Stimulated activated CD4-positive, alpha-beta T cell treated with anti-CD3 and anti-CD28 coated beads, Interleukin-15, amount 100 ng/mL, for 48 hours (primary cell): ENCODE results near the gene HSPA5.
A peak's percentile ranks its signal among the peaks of the same experiment; 100 is the strongest.
"Not testable (repeated sequence)": the region's sequence is repeated elsewhere in the genome, so short reads cannot be mapped to it uniquely, and the experiment has no call there.

Experiments
- DNase-seq, 2 donors: peaks; one replicate each; pipeline ENCODE4 v3.0.0-alpha.2; 2020; ENCODE audit warnings: low read depth in 2 of 2

Gene HSPA5

DNA sequence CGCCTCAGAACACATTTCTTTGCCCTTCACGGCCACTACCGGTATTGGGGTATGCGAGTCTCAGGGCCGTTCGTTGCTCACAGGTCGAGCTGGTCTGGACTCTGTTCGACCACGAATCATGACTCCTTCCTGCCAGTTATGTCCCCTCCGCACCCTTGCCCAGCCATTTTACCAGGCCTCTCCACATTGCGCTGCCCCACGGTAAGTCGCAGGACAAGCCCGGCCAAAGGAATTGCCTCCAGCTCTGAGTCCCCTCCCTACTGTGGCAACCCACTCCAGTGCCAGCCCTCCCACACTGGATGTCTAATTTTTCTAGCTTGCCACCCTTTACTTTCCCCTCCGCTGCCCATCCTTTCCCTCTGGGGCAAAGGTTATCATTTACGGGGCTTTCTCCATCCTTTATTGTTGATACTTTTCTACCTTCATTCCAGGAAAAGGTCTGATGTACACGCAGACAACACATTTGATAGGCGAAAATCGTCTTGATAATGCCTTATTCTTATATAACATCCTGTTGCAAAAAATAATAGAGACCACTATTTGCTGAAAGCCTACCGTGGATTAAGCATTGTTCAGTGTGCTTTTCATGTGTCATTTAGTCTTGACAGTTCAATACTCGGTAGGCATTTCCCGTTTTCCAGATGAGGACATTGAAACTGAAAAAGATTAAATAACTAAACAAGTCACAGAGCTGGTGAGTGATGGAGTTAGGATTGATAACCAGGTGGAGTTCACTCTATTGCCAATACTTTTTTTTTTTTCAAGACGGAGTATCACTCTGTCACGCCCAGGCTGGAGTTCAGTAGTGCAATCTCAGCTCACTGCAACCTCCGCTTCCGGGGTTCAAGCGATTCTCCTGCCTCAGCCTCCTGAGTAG is 958 bp upstream of the HSPA5 start:
- peak in 1 of 2 donors; percentile 10 for DNase-seq

DNA sequence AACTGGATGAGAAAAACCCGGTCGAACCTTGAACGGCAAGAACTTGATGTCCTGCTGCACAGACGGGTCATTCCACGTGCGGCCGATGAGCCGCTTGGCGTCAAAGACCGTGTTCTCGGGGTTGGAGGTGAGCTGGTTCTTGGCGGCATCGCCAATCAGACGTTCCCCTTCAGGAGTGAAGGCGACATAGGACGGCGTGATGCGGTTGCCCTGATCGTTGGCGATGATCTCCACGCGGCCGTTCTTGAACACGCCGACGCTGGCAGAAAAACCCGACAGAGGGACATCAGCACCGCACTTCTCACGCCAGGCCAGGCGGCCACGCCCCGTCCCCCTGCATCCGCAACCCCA is 519 bp downstream of the HSPA5 start:
- DNase-seq: peak in 1 of 2 donors; percentile 9

DNA sequence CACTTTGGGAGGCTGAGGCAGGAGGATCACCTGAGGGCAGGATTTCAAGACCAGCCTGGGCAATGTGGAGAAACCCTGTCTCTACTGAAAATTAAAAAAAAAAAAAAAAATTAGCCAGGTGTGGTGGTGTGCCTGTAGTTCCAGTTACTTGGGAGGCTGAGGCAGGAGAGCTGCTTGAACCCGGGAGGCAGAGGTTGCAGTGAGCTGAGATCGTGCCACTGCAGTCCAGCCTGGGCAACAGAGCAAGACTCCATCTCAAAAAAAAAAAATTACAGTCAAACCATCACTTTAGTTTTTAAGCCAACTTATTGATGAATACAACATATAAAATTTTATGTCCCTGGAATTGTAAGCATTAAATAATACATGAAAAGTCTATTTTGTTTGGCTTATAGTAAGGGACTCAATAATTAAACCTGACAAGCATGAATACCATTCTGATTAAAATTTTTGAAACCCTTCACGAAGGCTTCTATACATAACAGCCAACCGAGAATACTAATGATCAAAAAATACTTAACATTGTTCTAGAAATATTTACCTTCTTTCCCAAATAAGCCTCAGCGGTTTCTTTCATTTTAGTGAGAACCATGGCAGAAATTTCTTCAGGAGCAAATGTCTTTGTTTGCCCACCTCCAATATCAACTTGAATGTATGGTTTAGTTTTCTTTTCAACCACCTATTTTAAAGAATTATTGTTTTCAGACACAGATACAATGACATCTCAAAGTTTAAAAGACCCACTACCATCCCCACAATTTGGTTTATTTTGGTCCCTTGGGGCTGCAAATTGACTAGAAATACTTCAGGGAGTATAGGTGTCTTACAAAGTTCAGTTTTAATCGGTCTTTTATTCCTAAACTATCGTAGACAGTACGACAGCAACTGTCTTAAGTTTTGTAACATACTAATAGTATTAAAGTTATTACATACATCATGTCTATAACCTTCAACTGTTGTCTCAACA is 1.2 kb downstream of the HSPA5 start:
- DNase-seq: no peak

DNA sequence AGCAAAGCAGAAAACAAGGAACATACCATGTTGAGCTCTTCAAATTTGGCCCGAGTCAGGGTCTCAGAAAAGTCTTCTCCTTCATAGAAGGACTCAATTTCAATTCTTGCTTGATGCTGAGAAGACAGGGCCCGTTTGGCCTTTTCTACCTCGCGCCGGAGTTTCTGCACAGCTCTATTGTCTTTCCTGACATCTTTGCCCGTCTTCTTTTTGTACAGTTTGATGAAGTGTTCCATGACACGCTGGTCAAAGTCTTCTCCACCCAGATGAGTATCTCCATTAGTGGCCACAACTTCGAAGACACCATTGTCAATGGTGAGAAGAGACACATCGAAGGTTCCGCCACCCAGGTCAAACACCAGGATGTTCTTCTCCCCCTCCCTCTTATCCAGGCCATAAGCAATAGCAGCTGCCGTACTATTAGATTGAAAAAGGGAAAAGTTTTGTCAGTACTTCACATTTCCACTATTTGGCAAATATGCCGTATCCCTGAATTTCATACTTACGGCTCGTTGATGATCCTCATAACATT is 2.2 kb downstream of the HSPA5 start:
- DNase-seq: no peak

DNA sequence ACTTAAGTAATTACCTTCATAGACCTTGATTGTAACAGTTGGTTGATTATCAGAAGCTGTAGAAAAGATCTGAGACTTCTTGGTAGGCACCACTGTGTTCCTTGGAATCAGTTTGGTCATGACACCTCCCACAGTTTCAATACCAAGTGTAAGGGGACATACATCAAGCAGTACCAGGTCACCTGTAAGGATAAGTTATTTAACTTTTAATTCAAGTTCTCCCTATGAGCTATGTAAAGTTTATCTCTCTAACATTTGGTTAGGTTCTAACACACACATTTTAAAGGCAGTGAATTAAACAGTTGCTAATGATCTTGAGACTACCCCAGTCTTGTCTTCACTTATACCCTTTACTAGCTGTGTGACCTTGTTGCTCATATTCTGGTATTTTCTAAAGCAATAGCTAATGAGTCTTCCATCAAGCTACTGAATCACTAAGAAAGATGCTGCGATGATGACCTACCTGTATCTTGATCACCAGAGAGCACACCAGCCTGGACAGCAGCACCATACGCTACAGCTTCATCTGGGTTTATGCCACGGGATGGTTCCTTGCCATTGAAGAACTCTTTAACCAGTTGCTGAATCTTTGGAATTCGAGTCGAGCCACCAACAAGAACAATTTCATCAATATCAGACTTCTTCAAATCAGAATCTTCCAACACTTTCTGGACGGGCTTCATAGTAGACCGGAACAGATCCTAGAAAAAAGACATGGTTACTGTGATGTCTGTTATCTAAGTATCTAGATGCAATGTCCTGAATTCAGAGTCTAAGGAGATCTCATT is 2.8 kb downstream of the HSPA5 start:
- no peak for DNase-seq

DNA sequence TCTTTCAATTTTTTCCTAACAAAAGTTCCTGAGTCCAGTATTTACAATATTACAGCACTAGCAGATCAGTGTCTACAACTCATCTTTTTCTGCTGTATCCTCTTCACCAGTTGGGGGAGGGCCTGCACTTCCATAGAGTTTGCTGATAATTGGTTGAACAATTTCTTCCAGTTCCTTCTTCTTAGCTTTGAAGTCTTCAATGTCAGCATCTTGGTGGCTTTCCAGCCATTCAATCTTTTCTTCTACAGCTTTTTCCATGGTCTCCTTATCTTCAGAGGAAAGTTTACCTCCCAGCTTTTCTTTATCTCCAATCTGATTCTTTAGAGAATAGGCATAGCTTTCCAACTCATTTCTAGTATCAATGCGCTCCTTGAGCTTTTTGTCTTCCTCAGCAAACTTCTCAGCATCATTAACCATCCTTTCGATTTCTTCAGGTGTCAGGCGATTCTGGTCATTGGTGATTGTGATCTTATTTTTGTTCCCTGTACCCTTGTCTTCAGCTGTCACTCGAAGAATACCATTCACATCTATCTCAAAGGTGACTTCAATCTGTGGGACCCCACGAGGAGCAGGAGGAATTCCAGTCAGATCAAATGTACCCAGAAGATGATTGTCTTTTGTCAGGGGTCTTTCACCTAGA is 4.5 kb downstream of the HSPA5 start:
- not testable (repeated sequence) for DNase-seq

DNA sequence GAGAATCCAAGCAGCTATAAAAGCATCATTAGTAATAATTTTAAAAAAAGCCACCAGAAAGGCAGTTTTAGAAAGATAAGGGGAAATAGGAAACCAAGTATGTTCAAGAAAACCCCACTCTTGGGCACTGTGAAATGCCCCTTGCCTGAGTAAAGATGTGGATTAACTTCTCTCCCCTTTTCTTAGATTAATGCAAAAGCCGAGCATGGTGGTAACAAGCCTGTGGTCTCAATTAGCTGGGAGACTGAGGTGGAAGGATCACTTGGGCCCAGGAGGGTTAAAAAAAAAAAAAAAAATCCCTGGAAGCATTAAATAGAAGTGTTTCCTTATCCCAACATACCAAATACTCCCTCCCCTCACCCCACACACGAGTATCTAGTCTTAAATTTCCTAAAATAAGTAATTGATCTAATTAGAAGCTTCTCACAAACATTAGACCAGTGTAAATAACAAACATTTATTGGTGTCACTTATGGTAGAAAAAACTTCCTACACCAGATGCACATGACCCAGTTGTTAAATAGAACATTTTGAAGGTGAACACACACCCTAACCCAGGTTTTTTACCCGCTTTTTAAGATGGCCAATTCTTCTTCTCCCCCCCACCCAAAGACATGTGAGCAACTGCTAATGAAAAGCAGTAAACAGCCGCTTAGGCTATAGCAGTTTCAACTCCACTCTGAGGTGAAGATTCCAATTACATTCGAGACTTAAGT is 5.2 kb downstream of the HSPA5 start:
- DNase-seq: no peak

DNA sequence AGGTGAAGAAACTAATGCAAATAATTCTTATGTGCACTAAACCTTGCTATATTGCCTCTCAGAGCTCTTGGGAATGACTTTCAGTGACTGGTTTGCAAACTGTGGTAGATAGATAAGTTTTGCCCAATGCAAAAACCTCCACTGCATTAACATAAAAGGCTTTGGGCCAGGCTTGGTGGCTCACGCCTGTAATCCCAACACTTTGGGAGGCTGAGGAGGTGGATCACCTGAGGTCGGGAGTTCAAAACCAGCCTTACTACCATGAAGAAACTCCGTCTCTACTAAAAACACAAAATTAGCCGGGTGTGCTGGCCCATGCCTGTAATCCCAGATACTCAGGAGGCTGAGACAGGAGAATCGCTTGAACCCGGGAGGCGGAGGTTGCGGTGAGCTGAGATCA is 7.0 kb downstream of the HSPA5 start:
- DNase-seq: not testable (repeated sequence)

DNA sequence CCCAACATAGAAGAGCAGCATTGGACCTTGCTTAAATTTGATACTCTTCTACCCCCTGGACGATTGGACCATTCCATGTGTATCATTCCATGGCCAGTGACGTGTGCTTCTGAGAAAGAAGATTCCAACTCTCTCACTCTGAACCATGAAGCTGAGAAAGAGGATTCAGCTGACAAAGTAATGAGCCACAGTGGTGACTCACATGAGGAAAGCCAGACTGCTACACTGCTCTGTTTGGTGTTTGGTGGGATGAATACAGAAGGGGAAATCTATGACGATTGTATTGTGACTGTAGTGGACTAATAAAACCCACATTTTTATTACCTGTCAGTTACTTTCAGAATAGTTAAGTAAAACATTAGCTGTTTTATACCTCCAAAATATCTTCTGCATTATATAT is 7.5 kb downstream of the HSPA5 start:
- no peak for DNase-seq

DNA sequence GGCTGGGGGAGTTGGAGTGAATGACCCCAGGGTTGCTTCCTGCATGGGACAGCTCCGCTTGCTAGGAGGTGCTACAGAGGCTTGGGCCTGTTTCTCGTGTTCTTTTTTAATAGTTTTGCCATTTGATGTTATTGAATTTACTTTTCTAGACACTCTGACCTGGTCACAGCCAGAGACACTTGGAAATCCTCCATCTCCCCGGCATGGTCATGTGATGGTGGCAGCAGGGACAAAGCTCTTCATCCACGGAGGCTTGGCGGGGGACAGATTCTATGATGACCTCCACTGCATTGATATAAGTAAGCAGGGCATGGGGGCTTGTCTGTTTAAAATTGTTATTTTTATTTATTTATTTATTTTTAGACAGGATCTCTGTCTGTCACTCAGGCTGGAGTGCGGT is 13.4 kb downstream of the HSPA5 start:
- no peak for DNase-seq

DNA sequence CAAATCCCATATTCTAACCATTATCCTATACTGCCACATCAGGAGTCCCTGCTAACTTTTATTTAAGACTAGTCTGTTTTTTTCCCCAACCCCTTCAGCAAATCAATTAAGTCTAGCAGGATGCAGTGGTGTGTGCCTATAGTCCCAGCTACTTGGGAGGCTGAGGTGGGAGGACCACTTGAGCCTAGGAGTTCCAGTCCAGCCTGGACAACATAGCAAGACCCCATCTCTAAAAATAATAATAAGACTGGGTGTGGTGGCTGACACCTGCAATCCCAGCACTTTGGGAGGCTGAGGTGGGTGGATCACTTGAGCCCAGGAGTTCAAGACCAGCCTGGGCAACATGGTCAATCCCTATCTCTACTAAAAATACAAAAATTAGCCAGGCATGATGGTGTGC is 16.3 kb downstream of the HSPA5 start:
- DNase-seq: not testable (repeated sequence)

DNA sequence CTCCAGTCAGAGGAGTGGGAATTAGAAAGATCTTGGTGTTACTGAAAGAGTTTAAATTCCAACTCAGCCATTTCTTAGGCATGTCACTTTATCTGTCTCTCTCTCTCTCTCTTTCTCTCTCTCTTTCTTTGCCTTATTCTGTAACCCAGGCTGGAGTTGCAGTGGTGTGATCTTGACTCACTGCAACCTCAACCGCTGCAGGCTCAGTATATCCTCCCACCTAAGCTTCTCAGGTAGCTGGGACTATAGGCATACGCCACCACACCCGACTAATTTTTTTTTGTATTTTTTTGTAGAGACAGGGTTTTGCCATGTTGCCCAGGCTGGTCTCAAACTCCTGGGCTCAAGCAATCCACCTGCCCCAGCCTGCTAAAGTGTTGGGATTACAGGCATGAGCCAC is 22.5 kb downstream of the HSPA5 start:
- DNase-seq: no peak

DNA sequence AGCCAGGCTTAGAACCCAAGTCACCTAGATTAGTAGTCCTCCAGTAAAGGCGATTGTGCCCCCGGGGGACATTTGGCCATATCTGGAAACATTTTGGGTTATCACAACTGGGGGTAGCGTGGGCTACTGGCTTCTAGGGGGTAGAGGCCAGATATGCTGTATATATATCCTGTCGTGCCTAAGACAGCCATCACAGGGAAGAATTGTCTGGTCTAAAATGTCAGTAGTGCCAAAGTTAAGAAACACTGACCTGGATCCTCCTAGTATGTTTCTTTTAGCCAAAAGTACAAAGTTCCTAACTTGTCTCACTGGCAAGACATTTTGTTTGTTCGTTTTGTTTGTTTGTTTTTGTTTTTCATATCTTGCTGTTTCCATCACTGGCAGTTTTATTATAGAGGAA is 27.0 kb downstream of the HSPA5 start:
- DNase-seq: no peak

DNA sequence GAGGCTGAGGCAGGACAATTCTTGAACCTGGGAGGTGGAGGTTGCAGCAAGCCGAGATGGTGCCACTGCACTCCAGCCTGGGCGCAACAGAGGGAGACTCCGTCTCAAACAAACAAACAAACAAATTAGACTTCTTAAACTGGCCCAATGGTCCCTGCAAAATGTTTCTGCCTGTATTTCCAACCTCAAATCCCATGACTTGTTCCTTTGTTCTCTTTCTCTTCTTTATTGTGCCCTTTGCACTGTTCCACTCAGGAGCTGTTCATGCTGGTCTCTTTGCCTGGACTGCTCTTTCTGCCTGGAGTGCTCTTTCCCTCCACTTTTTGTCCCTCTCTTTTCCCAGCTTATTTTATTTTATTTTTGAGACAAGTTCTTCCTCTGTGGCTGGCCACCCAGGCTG is 36.7 kb downstream of the HSPA5 start:
- DNase-seq: no peak

DNA sequence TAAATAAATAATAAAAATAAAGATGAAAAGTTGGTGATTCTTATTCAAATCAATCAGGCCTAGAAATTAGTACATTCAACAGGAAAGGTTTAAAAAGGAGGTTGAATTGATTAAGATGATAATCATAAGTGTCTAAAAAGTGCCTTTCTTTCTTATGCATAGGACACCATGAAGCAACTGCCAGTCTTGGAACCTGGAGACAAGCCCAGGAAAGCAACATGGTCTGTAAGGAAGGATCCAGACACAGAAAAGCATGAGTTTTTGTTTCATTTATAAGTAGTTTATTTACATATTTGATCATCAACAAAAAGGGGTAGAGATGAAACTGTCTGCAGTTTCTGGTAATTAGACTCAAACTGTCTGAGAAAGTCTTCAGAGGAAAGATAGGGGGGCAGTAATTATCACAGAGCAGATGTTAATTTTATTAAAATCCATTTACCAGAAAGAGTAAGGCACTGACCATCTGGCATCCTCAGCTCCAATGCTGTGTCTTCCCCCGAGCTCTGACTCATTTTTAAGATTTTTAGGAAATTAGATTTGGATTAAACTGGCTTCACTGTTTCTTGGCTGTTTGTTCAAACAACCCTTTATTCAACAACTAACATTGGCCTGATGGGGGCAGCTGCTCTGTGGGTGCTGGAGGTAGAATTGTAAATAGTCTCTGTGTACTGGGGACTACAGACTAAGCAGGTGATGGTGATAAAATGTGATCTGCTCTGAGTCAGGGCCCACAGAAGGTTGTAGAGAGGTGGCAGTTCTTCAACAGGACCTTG is 38.1 kb downstream of the HSPA5 start:
- DNase-seq: no peak

DNA sequence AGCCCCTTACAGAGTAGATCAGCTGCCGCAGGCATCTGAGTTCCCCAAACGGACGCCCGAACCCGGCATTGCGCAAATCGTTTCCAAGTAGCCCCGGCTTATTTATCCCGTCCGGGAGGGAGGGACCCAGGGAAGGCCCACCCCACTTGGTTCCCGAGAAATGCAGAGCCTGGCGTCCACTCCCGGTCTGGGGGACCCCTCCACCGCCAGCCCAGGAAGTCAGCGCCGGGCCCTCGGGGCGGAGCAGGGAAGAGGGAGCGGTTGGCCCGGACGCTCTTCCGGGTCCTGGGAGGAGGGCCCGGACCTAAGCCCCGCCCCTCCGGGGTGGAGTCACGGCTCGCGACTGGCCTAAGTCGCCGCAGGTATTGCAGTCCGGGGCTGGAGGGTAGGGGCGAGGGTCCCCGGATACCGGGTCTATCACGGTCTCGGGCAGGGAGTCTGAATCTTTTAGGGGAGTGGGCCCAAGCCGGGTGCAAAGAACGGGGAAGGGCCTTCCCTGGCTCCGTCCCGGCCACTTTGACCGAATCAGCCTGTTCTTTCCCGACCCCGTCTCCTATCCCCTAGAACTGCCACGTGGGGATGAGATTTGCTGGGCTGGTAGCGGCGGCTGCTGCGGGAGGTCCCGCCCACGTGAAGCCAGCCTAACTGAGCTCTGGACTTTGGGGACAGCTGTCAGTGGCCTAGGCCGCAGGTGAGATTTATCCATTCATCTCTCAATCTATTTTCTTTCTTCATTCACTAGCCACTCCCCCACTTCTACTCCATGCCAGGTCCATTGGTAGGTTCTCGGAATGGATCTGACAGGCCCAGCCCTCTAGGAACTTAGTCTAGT is 40.7 kb downstream of the HSPA5 start, which contains the start of gene RABEPK:
TSS of gene RABEPK (plus strand) at position 327 of the 832 bp plus-strand sequence. CDS start 2,472 bp downstream, outside the sequence.
- peak; percentile 72 to 92 for DNase-seq

DNA sequence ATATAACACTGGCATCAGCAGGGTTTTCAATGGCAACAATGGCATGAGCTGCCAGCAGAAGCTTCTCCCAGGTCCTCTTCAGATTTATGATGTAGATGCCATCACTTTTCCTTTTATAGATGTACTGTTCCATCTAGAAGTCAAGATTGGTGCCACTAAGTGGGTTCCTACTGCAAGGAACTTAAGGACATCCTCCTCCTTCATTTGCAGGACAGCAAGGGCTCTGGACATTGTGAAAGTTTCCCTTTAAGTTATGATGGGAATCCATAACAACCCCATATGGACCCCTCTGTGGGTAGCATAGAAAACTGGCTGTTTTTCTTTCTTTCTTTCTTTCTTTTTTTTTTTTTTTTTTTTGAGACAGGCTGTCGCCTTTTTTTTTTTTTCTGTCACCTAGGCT is 45.6 kb downstream of the HSPA5 start:
- not testable (repeated sequence) for DNase-seq

DNA sequence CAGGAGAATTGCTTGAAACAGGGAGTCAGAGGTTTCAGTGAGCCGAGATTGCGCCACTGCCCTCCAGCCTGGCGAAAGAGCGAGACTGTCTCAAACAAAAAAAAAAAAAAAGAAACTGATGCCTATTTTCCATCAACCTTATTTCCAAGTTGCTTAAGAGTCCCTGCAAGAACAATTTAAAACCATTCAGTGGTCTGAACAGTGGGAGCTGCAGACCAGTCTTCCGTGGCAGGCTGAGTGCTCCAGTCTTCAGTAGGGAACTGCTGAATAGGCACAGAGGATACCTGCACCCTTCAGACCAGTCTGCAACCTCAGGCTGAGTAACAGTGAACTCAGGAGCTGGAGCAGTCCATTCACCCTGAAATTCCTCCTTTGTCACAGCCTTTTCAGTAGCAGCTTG is 46.7 kb downstream of the HSPA5 start:
- DNase-seq: not testable (repeated sequence)

DNA sequence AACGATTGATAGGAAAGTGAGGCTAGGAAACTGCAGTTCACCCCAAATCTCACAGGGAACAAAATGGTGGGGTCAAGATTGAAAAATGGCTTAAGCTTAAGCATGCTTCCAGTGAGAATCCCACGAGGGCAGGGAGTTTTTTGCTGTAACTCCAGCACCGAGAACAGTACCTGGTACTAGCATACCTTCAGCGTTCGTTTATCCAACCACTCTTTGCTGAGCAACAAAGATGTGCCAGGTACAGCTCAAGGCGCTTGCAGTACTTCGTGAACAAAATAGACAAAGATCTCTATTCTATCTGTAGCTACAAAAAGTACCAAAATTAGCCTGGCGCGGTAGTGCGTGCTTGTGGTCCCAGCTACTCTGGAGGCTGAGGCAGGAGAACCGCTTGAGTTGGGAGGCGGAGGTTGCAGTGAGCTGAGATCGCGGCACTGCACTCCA is 50.8 kb downstream of the HSPA5 start:
- no peak for DNase-seq
